PC-9 (cell line): ENCODE measurements around the gene KITLG. TPM values are rescaled to one million over a fixed set of nuclear protein-coding genes. Genes with fewer than 3 reads are reported as not detected.
"Not testable (repeated sequence)": the region's sequence is repeated elsewhere in the genome, so short reads cannot be mapped to it uniquely, and the experiment has no call there.

Experiments used
- BruUV-seq: library from RNA; stranded (reverse); fragments of 400-500 nt; replicated peaks from 2 replicates; lab custom pipeline; 2021; lab: Mats Ljungman, UMichigan
- CTCF ChIA-PET: fragments of 300-600 bp; sonication (Branson Sonifier 250); formaldehyde crosslinking; loops from one replicate; lab custom pipeline; 2022; ENCODE audit warnings: antibody characterized with exemption; lab: Charles Lee
- POLR2A ChIA-PET: fragments of 300-600 bp; sonication (Branson Sonifier 250); formaldehyde crosslinking; loops from one replicate; lab custom pipeline; 2022; ENCODE audit warnings: antibody characterized with exemption; ENCODE audit not compliant: unreplicated experiment; lab: Charles Lee
- DNase-seq, 2 experiments: peaks; one replicate each; pipeline versions ENCODE4 v3.0.0 to v3.0.0-alpha.2; 2015 to 2022; ENCODE audit warnings: mixed read lengths in 1 of 2
- H2AFZ ChIP-seq: fragments of 200-600 bp; sonication (generic); 2 replicates; pipeline ENCODE4 v1.8.1; 2017; ENCODE audit warnings: antibody characterized with exemption
- H3F3A ChIP-seq: fragments of 200-600 bp; sonication (generic); 2 replicates; pipeline ENCODE4 v1.8.1; 2017; ENCODE audit warnings: antibody characterized with exemption, mild to moderate bottlenecking, low read depth; ENCODE audit not compliant: insufficient read depth
- H3K27ac ChIP-seq: fragments of 200-600 bp; sonication (generic); 2 replicates; pipeline ENCODE4 v1.6.1; 2016; ENCODE audit warnings: mixed run types
- H3K27me3 ChIP-seq: fragments of 200-600 bp; sonication (generic); 2 replicates; pipeline ENCODE4 v1.6.1; 2016; ENCODE audit warnings: low read depth, mixed run types; ENCODE audit not compliant: insufficient read depth
- H3K36me3 ChIP-seq: fragments of 200-600 bp; sonication (generic); 2 replicates; pipeline ENCODE4 v1.6.1; 2016; ENCODE audit warnings: low read depth, mixed run types
- H3K4me1 ChIP-seq: fragments of 200-600 bp; sonication (generic); replicated peaks from 2 replicates; pipeline ENCODE4 v1.6.1; 2016; ENCODE audit warnings: mixed run types; ENCODE audit not compliant: insufficient read depth
- H3K4me2 ChIP-seq: fragments of 200-600 bp; sonication (generic); 2 replicates; pipeline ENCODE4 v1.6.1; 2017; ENCODE audit warnings: mixed run types
- H3K4me3 ChIP-seq: fragments of 200-600 bp; sonication (generic); 2 replicates; pipeline ENCODE4 v1.6.1; 2016; ENCODE audit warnings: mixed run types
- H3K79me2 ChIP-seq: fragments of 200-600 bp; sonication (generic); 2 replicates; pipeline ENCODE4 v1.6.1; 2017; ENCODE audit warnings: low read depth, mixed run types
- H3K9me2 ChIP-seq: fragments of 200-600 bp; sonication (generic); 2 replicates; pipeline ENCODE4 v1.8.1; 2017; ENCODE audit warnings: mild to moderate bottlenecking; ENCODE audit not compliant: insufficient read depth
- H3K9me3 ChIP-seq: fragments of 200-600 bp; sonication (generic); 2 replicates; pipeline ENCODE4 v1.8.1; 2016; ENCODE audit warnings: low read depth; ENCODE audit not compliant: insufficient read depth
- H4K20me1 ChIP-seq: fragments of 200-600 bp; sonication (generic); 2 replicates; pipeline ENCODE4 v1.8.1; 2017; ENCODE audit not compliant: insufficient read depth
- EZH2 ChIP-seq: fragments of 200-600 bp; sonication (generic); IDR thresholded peaks from 2 replicates; pipeline ENCODE4 v1.8.0; 2017; ENCODE audit warnings: antibody characterized with exemption, low read depth
- intact Hi-C: fragments of 100-400 bp; cut with micrococcal nuclease; formaldehyde crosslinking; loops from one replicate; pipeline ENCODE4 v1.10.0; 2022; ENCODE audit not compliant: unreplicated experiment
- total RNA-seq: library from RNA; stranded (reverse); gene quantifications from 2 replicates; pipeline ENCODE4 v1.2.3, GENCODE V29; 2021
- TF ChIP-seq, protein P1 (sequence below): fragments of 200-600 bp; sonication (generic); conservative IDR thresholded peaks from 2 replicates; pipeline ENCODE4 v1.6.1; 2017; ENCODE audit warnings: mixed run types, antibody characterized with exemption, mild to moderate bottlenecking, moderate library complexity

Gene KITLG
- total RNA-seq, 1 experiment from 2014 or later, result 15.8 TPM

DNA sequence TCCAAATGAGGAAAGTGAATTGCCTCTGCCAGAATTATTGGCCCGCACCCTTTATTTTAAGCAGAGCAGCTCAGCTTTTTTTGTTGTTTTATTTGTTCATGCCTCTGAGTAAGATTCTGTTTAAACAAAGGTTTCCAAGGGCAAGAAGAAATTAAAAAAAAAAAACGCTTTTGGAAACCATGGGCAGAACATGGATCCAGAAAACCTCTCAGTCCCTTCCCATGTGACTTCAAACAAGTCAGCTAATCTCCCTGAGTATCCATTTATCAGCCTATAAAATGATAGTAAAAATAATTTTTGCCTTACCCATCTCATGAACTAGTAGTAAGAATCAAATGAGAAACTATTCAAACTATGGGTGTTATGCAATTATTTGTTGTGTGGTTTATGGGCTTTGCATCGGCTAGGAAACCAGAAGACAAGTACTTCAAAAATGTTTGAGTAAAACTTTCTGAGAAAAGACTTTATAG lies 27.6 kb downstream of the KITLG start:
- no peaks in the 10 kb centered on the region for H3F3A ChIP-seq
- no peaks in the 10 kb centered on the region for H3K27me3 ChIP-seq
- no peak overlapping the region for H3K4me2 ChIP-seq
- no TSS peak for BruUV-seq
- DNase-seq, result peak in 1 of 2 experiments; percentile 68
- H2AFZ ChIP-seq, result no peak overlapping the region
- POLR2A ChIA-PET, result interaction anchor here (0.7 kb wide), 1 partner anchor 382 kb away, joined by 12 read pairs; no protein-coding TSS in a partner anchor
- CTCF ChIA-PET, result no interaction called here
- no peak overlapping the region for H3K27ac ChIP-seq
- H4K20me1 ChIP-seq, result no peaks in the 10 kb centered on the region
- H3K36me3 ChIP-seq, result no peaks in the 10 kb centered on the region
- H3K79me2 ChIP-seq, result no peaks in the 10 kb centered on the region
- no peak for TF ChIP-seq EZH2
- TF ChIP-seq, protein P1, sequence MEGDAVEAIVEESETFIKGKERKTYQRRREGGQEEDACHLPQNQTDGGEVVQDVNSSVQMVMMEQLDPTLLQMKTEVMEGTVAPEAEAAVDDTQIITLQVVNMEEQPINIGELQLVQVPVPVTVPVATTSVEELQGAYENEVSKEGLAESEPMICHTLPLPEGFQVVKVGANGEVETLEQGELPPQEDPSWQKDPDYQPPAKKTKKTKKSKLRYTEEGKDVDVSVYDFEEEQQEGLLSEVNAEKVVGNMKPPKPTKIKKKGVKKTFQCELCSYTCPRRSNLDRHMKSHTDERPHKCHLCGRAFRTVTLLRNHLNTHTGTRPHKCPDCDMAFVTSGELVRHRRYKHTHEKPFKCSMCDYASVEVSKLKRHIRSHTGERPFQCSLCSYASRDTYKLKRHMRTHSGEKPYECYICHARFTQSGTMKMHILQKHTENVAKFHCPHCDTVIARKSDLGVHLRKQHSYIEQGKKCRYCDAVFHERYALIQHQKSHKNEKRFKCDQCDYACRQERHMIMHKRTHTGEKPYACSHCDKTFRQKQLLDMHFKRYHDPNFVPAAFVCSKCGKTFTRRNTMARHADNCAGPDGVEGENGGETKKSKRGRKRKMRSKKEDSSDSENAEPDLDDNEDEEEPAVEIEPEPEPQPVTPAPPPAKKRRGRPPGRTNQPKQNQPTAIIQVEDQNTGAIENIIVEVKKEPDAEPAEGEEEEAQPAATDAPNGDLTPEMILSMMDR, result no peak
- no peaks in the 10 kb centered on the region for H3K9me3 ChIP-seq
- intact Hi-C loops, result loop anchor here (5.0 kb wide), 1 partner anchor 255 kb away; no protein-coding TSS in a partner anchor
- H3K9me2 ChIP-seq, result no peaks in the 10 kb centered on the region
- no peak overlapping the region for H3K4me3 ChIP-seq
- H3K4me1 ChIP-seq, result peaks cover 23% of the 10 kb centered on the region; the same call in 1 of the 2 replicates

DNA sequence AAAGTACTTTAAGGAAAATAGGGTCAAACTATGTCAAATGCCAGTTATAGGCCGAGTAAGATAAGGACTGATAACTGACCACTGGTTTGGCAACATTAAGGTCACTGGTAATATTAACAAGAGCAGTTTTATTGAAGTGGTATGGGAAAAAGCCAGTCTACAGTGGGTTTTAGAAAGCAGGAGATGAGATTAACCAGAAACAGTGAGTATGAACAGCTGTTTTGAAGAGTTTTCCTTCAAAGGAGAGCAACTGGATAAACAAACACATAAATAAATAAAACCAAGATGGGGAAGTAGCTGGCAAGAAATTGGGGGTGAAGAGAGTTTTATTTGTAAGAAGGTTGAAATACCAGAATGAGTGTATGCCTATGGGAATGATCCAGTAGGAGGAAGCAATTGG lies 30.3 kb downstream of the KITLG start:
- Histone ChIP-seq H3K4me2 (no peak overlapping the region), H3K4me1 (peaks cover 23% of the 10 kb centered on the region; the same call in 1 of the 2 replicates), H3K79me2 (no peaks in the 10 kb centered on the region), H3K9me2 (no peaks in the 10 kb centered on the region), H3F3A (no peaks in the 10 kb centered on the region), H3K27me3 (no peaks in the 10 kb centered on the region), H2AFZ (no peak overlapping the region), H3K27ac (no peak overlapping the region), H3K4me3 (no peak overlapping the region), H3K36me3 (no peaks in the 10 kb centered on the region), H4K20me1 (no peaks in the 10 kb centered on the region), H3K9me3 (no peaks in the 10 kb centered on the region)
- TF ChIP-seq, protein P1, result no peak
- no peak for TF ChIP-seq EZH2
- ChIA-PET POLR2A (no interaction called here), CTCF (no interaction called here)
- no peak for DNase-seq
- intact Hi-C loops, result loop anchor here (5.0 kb wide), 1 partner anchor 253 kb away; no protein-coding TSS in a partner anchor
- no TSS peak for BruUV-seq

DNA sequence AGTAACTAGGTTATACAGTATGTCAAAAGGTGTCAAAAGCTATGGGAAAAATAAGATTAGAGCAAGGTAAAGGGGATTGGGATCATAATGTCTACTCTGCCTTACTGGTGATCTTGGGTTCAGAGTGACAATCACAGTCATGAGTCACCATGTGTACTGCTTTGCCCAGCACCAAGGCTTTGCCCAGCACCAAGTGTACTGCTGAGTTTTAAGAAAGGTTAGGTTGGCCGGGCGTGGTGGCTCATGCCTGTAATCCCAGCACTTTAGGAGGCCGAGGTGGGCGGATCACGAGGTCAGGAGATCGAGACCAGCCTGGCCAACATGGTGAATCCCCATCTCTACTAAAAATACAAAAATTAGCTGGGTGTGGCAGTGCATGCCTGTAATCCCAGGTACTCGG lies 32.3 kb downstream of the KITLG start:
- H2AFZ ChIP-seq, H3K4me2 ChIP-seq, H3K4me3 ChIP-seq, H3K36me3 ChIP-seq, H3K79me2 ChIP-seq, intact Hi-C loops, H4K20me1 ChIP-seq, H3K4me1 ChIP-seq, DNase-seq, CTCF ChIA-PET, H3K9me2 ChIP-seq, H3K27ac ChIP-seq, H3F3A ChIP-seq, H3K27me3 ChIP-seq, H3K9me3 ChIP-seq, POLR2A ChIA-PET, BruUV-seq: not testable (repeated sequence)

DNA sequence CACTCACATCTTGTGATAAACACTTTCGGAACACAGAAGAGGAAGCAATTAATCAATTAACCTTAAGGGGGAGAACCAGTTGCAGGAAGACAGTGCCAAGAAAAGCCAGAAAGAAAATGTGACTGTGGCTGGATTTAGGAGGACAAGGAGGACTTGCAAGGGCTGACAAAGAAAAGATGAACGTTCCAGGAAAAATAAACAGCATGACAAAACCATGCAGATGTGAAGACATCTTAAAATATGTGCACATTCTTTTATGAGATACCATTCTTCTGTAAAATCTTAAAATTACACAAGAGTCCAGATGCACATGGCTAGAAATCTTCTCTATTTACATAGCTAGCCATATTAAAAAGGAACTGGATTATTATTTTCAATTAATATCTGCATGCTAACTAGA lies 33.4 kb downstream of the KITLG start:
- TF ChIP-seq, protein P1, result no peak
- no peak for TF ChIP-seq EZH2
- Histone ChIP-seq H2AFZ (no peak overlapping the region), H3K9me2 (no peaks in the 10 kb centered on the region), H3K27me3 (no peaks in the 10 kb centered on the region), H3K9me3 (no peaks in the 10 kb centered on the region), H3K4me2 (no peak overlapping the region), H4K20me1 (no peaks in the 10 kb centered on the region), H3K4me3 (no peak overlapping the region), H3K36me3 (no peaks in the 10 kb centered on the region), H3K27ac (no peak overlapping the region), H3F3A (no peaks in the 10 kb centered on the region), H3K79me2 (no peaks in the 10 kb centered on the region), H3K4me1 (no peaks in the 10 kb centered on the region)
- ChIA-PET POLR2A (interaction anchor here (0.7 kb wide), 1 partner anchor 248 kb away, joined by 5 read pairs; no protein-coding TSS in a partner anchor), CTCF (no interaction called here)
- no peak for DNase-seq
- intact Hi-C loops, result no loop called here
- no TSS peak for BruUV-seq
